Endothelial cell of umbilical vein (primary cell): Measurements from ENCODE around the gene DHRS12.

Source experiments
- CTCF ChIP-seq, 2 donors: IDR thresholded peaks; 1 replicate in 1 of 2; 2 replicates in 1 of 2; pipeline ENCODE4 v1.5.1; 2011; ENCODE audit warnings: low read length in 2 of 2, mild to moderate bottlenecking in 2 of 2, moderate library complexity in 2 of 2, control low read depth in 1 of 2, inconsistent platforms in 1 of 2, low read depth in 1 of 2; ENCODE audit not compliant: insufficient read depth in 1 of 2; ENCODE audit errors: extremely low read depth in 1 of 2
- EZH2 ChIP-seq: IDR thresholded peaks from 2 replicates; pipeline ENCODE4 v1.6.1; 2012; ENCODE audit warnings: borderline replicate concordance, low read depth, mild to moderate bottlenecking, moderate library complexity, low read length, inconsistent platforms; ENCODE audit not compliant: severe bottlenecking
- FOS ChIP-seq: IDR thresholded peaks from 2 replicates; pipeline ENCODE4 v1.6.1; 2011; ENCODE audit warnings: mild to moderate bottlenecking, low read length, moderate library complexity, borderline replicate concordance; ENCODE audit not compliant: insufficient read depth
- GATA2 ChIP-seq: IDR thresholded peaks from 2 replicates; pipeline ENCODE4 v1.7.0; 2011; ENCODE audit warnings: low read depth, mild to moderate bottlenecking, moderate library complexity, mixed read lengths, low read length; ENCODE audit not compliant: insufficient read length, insufficient read depth
- JUN ChIP-seq: IDR thresholded peaks from 2 replicates; pipeline ENCODE4 v1.6.1; 2011; ENCODE audit warnings: borderline replicate concordance, low read depth; ENCODE audit not compliant: insufficient read length, insufficient read depth
- MAX ChIP-seq: IDR thresholded peaks from 2 replicates; pipeline ENCODE4 v1.6.1; 2011; ENCODE audit not compliant: insufficient read depth, insufficient read length
- MYC ChIP-seq: IDR thresholded peaks from one replicate; pipeline ENCODE4 v1.6.1; 2011; ENCODE audit warnings: mild to moderate bottlenecking, low read depth, low read length
- POLR2A ChIP-seq: IDR thresholded peaks from 2 replicates; pipeline ENCODE4 v1.6.1; 2012; ENCODE audit warnings: low read depth, mild to moderate bottlenecking, control low read depth, low read length
- POLR2AphosphoS5 ChIP-seq: IDR thresholded peaks from 2 replicates; pipeline ENCODE4 v1.6.1; 2012; ENCODE audit warnings: low read depth, mild to moderate bottlenecking, control low read depth, low read length, moderate library complexity; ENCODE audit not compliant: insufficient read depth

- TF ChIP-seq POLR2A: no peak
- TF ChIP-seq CTCF (IDR thresholded peaks at IDR 0.05; ENCODE audit: extremely low read depth in 1 of 2, insufficient read depth in 1 of 2, low read depth in 1 of 2, low read length in 2 of 2): no peak
- TF ChIP-seq JUN: no peak
- TF ChIP-seq POLR2AphosphoS5: no peak
- TF ChIP-seq EZH2: no peak
- no peak for TF ChIP-seq MAX
- TF ChIP-seq FOS: no peak
- no peak for TF ChIP-seq GATA2
- TF ChIP-seq MYC: no peak
Measured at GRCh38 chr13:51742611-51743010, 61.4 kb downstream of the DHRS12 start.
